ENCODE data around the gene F8A1. TPM values are rescaled to one million over a fixed set of nuclear protein-coding genes. Genes with fewer than 3 reads are reported as not detected.

F8A1 gene
- total and polyA plus RNA-seq, 2 of the 8 experiments (the other 6 are each of a cell fraction or from before 2014, with no cell fraction given) = 17.0 to 26.8 TPM

DNA sequence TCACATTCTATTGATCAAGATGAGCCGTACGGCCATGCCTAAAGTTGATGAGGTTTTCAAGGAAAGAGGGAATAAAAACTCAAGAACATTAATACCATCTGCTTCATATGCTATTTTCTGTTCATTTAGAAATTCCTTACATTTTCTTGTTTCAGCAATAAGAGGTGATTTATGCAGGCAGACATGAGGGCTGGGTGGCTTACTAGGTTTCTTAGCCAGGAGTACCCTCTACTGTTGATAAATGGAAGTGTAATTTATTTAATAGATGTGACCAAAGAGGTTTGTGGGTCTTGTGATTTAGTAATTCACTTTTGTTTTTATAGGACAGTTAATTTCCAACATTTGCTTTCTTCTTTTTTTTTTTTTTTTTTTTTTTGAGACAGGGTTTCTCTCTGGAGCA, 45.3 kb upstream of the F8A1 start (continued):
- TF ChIP-seq, protein P1, sequence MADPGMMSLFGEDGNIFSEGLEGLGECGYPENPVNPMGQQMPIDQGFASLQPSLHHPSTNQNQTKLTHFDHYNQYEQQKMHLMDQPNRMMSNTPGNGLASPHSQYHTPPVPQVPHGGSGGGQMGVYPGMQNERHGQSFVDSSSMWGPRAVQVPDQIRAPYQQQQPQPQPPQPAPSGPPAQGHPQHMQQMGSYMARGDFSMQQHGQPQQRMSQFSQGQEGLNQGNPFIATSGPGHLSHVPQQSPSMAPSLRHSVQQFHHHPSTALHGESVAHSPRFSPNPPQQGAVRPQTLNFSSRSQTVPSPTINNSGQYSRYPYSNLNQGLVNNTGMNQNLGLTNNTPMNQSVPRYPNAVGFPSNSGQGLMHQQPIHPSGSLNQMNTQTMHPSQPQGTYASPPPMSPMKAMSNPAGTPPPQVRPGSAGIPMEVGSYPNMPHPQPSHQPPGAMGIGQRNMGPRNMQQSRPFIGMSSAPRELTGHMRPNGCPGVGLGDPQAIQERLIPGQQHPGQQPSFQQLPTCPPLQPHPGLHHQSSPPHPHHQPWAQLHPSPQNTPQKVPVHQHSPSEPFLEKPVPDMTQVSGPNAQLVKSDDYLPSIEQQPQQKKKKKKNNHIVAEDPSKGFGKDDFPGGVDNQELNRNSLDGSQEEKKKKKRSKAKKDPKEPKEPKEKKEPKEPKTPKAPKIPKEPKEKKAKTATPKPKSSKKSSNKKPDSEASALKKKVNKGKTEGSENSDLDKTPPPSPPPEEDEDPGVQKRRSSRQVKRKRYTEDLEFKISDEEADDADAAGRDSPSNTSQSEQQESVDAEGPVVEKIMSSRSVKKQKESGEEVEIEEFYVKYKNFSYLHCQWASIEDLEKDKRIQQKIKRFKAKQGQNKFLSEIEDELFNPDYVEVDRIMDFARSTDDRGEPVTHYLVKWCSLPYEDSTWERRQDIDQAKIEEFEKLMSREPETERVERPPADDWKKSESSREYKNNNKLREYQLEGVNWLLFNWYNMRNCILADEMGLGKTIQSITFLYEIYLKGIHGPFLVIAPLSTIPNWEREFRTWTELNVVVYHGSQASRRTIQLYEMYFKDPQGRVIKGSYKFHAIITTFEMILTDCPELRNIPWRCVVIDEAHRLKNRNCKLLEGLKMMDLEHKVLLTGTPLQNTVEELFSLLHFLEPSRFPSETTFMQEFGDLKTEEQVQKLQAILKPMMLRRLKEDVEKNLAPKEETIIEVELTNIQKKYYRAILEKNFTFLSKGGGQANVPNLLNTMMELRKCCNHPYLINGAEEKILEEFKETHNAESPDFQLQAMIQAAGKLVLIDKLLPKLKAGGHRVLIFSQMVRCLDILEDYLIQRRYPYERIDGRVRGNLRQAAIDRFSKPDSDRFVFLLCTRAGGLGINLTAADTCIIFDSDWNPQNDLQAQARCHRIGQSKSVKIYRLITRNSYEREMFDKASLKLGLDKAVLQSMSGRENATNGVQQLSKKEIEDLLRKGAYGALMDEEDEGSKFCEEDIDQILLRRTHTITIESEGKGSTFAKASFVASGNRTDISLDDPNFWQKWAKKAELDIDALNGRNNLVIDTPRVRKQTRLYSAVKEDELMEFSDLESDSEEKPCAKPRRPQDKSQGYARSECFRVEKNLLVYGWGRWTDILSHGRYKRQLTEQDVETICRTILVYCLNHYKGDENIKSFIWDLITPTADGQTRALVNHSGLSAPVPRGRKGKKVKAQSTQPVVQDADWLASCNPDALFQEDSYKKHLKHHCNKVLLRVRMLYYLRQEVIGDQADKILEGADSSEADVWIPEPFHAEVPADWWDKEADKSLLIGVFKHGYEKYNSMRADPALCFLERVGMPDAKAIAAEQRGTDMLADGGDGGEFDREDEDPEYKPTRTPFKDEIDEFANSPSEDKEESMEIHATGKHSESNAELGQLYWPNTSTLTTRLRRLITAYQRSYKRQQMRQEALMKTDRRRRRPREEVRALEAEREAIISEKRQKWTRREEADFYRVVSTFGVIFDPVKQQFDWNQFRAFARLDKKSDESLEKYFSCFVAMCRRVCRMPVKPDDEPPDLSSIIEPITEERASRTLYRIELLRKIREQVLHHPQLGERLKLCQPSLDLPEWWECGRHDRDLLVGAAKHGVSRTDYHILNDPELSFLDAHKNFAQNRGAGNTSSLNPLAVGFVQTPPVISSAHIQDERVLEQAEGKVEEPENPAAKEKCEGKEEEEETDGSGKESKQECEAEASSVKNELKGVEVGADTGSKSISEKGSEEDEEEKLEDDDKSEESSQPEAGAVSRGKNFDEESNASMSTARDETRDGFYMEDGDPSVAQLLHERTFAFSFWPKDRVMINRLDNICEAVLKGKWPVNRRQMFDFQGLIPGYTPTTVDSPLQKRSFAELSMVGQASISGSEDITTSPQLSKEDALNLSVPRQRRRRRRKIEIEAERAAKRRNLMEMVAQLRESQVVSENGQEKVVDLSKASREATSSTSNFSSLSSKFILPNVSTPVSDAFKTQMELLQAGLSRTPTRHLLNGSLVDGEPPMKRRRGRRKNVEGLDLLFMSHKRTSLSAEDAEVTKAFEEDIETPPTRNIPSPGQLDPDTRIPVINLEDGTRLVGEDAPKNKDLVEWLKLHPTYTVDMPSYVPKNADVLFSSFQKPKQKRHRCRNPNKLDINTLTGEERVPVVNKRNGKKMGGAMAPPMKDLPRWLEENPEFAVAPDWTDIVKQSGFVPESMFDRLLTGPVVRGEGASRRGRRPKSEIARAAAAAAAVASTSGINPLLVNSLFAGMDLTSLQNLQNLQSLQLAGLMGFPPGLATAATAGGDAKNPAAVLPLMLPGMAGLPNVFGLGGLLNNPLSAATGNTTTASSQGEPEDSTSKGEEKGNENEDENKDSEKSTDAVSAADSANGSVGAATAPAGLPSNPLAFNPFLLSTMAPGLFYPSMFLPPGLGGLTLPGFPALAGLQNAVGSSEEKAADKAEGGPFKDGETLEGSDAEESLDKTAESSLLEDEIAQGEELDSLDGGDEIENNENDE (IDR thresholded peaks at IDR 0.05; ENCODE audit: insufficient replicate concordance, low read length) = no peak
- TF ChIP-seq SAP30 (IDR thresholded peaks at IDR 0.05; ENCODE audit: insufficient read depth, insufficient replicate concordance, low read length) (no peak), RAD21 (IDR thresholded peaks at IDR 0.05 in 1 of 2, conservative IDR thresholded peaks at IDR 0.05 in 1 of 2; ENCODE audit: low read depth in 2 of 2, low read length in 2 of 2) (peak; percentile 73 to 82), JUN (IDR thresholded peaks at IDR 0.05; ENCODE audit: low read depth, low read length) (no peak), FOSL1 (IDR thresholded peaks at IDR 0.05; ENCODE audit: insufficient read depth, low read depth, low read length) (no peak), EGR1 (IDR thresholded peaks at IDR 0.05; ENCODE audit: borderline replicate concordance, low read depth, low read length) (no peak), SP4 (IDR thresholded peaks at IDR 0.05; ENCODE audit: low read length) (no peak), SP2 (IDR thresholded peaks at IDR 0.05; ENCODE audit: low read length) (no peak)

Measured in H1 (cell line).